Measurements from ENCODE around the gene SAMD4A.
A peak's percentile ranks its signal among the peaks of the same experiment; 100 is the strongest.

SAMD4A gene

DNA sequence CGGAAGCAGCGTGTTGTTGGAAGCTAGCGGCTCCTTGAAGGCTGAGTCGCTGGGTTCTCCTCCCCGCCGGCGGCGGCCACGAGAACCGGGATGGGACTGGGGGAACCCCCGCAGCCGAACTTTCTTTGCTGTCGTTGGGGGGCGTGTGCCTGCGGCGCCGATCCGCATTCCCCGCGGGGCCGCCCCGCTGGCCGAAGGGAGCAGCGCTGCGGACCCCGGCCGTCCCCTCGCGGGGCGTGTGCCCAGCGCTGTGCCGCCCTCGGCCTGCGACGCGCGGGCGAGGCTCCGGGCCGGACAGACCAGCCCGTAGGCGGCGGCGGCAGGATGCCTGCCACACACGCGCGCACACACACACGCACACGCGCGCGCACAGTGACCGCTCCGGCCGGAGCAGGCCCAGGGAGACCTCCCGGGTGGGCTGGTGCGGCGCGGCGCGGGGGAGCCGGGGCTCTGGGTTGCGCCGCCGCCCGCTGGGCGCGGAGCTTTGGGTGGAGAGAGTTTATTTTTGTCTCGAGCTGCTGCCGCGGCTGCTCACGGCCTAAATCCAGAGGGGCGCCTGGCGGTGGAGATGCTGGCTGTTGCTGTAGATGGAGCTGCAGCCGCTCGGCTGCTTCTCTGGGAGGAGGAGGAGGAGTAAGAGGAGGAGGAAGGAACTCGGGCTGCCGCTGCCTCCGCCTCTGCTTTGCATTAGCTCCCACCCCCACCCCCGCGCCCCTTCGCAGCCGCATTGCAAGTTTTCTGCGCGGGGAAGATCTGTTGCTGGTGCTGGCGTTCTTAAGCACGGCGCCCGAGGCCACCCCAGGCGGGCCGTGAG, at the start of gene SAMD4A:
TSS of gene SAMD4A (plus strand) at position 719 of the 814 bp plus-strand sequence. CDS start 789 bp downstream, outside the sequence.
- DNase-seq = peak; percentile 57

DNA sequence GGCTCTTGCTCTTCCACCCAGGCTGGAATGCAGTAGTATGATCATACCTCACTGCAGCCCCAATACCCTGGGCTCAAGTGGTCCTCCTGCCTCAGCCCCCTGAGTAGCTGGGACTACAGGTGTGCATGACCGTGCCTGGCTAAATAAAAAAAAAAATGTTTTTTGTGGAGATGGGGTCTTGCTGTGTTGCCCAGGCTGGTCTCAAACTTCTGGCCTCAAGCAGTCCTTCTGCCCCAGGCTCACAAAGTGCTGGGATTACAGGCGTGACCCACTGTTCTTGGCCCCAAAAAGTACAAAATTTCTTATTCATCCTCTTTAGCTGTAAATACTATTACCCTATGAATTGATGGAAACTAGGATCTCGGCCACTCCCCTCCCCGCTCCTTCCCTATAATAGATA, 42.5 kb upstream of the SAMD4A start:
- DNase-seq = no peak

DNA sequence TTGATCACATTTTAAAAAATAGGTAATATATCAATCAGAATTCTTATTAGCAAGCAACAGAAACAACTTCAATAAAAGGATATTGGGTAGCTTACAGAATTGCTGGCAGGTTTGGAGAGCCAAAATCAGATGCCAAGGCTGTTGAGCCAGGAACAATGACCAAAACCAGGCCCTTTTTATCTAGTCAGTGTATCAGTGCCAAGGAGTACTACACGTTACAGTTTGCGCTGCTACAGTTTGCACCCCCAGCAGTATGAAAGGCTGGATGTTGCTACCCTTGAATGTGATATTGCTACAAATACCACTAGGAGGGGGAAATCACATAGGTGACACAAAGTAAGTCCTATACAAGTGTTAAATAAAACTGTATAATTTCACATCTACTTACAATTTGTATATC, 38.0 kb upstream of the SAMD4A start:
- no peak for DNase-seq

DNA sequence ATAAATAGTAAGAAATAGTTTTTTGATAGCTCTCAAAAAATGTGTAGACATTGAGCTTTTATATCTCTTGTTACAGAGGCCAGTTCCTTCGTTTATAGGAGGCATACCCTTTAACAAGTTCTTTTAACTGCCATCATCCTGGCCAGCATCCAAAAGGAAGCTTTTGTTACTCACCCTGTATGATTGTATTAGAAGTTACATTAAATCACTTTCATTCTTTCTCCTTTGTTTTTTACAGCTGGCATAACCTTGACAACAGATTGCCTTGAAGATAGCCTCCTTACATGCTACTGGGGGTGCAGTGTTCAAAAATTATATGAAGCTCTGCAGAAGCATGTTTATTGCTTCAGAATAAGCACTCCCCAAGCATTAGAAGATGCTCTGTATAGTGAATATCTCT, 37.1 kb upstream of the SAMD4A start:
- DNase-seq = no peak

GRCh38 chr14:54532111-54533012, 34.6 kb upstream of the SAMD4A start:
- no peak for DNase-seq

DNA sequence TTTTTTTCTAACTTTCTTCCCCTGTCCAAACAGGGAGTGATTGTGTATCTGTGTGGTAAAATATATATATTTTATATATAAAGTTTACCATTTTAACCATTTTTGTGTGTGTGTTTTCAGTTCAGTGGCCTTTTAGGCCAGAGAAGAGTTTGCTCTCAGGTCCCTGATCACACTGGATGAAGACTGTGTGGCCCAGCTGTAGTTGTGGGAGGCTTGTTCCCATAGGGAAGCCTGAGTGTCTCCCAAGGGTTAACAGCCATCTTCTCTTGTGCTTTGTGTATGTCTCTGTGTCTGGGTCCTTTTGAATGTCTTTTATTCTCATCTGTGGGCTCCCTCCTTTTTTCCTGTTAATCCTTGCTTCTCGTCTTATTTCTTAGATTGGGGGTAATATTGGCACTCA, 33.8 kb upstream of the SAMD4A start:
- no peak for DNase-seq

DNA sequence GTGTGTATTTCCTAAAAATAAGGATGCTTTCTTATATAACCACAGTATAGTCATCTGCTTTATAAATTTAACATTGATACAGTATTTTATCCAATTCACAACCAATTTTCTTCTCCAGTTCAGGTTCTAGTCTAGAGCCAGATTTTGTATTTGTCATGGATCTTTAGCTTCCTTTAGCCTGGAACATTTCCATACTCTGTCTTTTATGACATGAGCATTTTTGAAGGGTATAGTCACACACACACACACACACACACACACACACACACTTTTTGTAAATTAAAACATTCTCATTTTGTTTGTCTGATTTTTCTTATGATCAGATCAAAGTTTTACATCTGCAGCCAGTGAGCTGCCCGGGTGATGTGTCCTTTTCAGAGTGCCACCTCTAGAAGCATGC, 31.8 kb upstream of the SAMD4A start:
- DNase-seq = no peak

GRCh38 chr14:54535646-54536045, 31.3 kb upstream of the SAMD4A start:
- DNase-seq = no peak

- no peak for DNase-seq
These were observed 29.3 kb upstream of the SAMD4A start for GRCh38 chr14:54537651-54538050.

- no peak for DNase-seq
These were observed 28.9 kb upstream of the SAMD4A start for GRCh38 chr14:54538055-54538454.

GRCh38 chr14:54547583-54547982, 19.3 kb upstream of the SAMD4A start:
- DNase-seq = no peak

DNA sequence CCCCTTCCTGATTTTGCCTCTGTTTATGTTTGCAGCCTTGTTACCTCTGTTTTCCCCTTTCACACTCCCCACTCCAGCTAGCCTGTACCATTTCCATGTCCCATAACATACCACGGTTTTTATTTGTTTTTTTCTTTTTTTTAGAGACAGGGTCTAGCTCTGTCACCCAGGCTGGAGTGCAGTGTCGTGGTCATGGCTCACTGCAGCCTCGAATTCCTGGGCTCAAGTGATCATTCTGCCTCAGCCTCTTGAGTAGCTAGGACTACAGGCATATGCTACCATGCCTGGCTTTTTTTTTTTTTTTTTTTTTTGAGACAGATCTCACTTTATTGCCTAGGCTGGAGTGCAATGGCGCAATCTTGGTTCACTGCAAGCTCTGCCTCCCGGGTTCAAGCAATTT, 18.4 kb upstream of the SAMD4A start:
- no peak for DNase-seq

GRCh38 chr14:54549862-54550261, 17.1 kb upstream of the SAMD4A start:
- no peak for DNase-seq

GRCh38 chr14:54550514-54550913, 16.4 kb upstream of the SAMD4A start:
- no peak for DNase-seq

DNA sequence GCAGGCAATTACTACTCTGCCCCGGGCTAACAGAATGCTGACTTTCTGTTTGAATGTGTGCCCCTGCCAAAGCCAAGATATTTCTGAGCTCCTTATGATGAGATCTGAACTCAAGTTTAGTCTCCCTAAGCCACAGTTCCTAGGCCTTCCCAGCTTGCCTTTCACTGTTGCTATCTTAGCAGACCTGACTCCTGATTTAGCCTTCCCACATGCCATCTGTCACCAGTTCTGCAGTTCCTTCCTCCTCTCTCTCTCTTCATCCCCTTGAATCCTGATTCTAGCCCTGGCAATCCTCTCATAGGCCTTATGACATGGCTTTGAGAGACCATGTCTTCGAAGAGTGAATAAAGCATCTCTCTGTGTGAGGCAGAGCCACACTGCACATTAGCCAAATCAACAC, 12.5 kb upstream of the SAMD4A start:
- no peak for DNase-seq

- no peak for DNase-seq
These were observed 11.3 kb upstream of the SAMD4A start for GRCh38 chr14:54555651-54556050.

- no peak for DNase-seq
These were observed 10.4 kb upstream of the SAMD4A start for GRCh38 chr14:54556535-54556934.

GRCh38 chr14:54562334-54562733, 4.6 kb upstream of the SAMD4A start:
- DNase-seq = no peak

DNA sequence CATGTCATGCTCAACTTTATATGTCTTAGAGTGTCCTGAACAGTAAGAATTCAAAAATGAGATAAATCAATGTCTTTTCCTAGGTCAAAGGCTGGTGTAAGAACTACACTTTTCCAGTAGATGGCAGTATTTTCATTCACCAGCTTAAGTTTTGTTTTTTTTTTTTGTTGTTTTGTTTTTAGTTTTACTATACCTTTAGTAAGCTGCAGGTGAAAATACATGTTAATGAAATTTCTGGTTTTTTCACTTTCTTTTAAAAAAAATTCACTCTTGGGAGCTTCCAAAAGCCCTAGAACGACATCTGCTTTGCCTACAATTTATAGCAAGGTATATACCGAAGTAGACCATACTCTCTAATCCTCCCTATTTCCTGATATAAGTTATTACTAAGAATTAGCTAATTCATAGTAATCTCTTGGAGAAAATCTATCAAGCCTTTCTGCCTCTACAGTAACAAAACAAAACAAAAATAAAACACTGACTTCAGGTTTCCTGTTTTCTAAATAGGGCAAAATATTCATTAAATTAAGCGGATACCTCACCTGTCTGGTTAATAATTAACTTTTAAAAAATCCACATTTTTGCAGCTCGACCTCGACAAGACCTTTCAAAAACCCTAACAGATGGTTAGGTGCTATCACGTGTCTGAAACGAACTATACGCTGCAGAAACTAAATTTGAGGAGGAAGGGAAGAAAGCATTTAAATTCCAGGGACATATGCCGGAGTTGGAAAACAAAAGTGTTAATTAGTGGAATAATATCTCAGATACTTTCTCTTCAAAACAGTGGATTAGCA, 2.7 kb upstream of the SAMD4A start:
- peak; percentile 11 for DNase-seq

- DNase-seq = peak; percentile 83
These were observed 1.8 kb upstream of the SAMD4A start for GRCh38 chr14:54564868-54565784.

DNA sequence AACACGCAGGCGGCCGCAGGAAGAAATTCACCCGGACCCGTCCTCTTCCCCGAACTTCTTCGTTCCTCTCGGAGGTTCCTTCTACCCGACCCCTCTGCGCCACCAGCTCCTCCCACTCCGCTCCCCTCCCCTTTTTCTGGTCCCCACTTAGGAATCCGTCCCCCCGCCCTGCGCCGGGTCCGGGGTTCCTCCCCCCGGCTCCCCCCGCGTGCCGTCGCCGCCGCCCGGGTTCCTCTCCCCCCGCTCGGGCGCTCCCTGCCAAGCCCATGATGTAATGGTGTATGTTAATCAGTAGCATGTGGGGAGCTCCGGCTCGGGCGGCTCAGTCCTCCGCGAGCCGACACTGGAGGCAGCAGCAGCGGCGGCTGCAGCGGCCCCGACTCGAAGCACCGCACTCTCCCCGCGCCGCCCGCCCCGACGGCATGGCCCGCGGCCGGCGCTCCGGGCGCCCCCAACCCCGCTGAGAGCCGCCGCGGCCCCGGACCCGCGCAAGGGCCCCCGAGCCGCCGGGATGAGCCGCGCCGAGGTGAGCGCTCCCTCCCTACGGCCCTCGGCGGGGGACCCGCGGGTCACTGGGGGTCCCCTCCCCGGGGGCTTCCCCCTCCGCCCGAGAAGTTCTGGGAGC, 1.0 kb upstream of the SAMD4A start:
- peak; percentile 72 for DNase-seq

DNA sequence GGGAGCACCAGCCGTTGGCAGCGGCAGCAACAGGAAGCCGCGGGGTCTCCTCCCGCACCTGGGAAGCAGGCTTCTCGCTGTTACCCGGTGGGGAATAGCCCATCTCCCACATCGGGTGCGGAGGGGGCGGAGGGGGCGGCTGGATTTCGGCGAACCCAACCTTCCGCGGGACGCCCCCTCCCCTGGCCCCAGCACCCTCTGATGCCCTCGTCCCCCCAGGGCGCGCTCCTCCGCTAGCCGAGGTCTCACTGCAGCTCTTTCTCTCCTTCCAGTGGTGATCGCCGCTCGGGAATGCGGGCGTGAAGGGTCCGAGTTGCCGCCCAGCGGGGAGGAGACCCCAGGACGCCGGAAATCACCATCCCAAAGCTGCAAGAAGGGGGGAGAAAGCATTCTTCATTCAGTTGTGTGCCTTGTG, 303 bp downstream of the SAMD4A start:
- DNase-seq = no peak

All from RPMI8226 (cell line).